Suppressor macrophage treated with lipopolysaccharide for 1 hour (primary cell): ENCODE data around the gene SLC22A17.
A peak's percentile ranks its signal among the peaks of the same experiment; 100 is the strongest.
"Not testable (repeated sequence)": the region's sequence is repeated elsewhere in the genome, so short reads cannot be mapped to it uniquely, and the experiment has no call there.

ENCODE experiments used
- DNase-seq, 3 donors: peaks; one replicate each; pipeline ENCODE4 v3.0.0-alpha.2; 2020 to 2022

SLC22A17 gene

DNA sequence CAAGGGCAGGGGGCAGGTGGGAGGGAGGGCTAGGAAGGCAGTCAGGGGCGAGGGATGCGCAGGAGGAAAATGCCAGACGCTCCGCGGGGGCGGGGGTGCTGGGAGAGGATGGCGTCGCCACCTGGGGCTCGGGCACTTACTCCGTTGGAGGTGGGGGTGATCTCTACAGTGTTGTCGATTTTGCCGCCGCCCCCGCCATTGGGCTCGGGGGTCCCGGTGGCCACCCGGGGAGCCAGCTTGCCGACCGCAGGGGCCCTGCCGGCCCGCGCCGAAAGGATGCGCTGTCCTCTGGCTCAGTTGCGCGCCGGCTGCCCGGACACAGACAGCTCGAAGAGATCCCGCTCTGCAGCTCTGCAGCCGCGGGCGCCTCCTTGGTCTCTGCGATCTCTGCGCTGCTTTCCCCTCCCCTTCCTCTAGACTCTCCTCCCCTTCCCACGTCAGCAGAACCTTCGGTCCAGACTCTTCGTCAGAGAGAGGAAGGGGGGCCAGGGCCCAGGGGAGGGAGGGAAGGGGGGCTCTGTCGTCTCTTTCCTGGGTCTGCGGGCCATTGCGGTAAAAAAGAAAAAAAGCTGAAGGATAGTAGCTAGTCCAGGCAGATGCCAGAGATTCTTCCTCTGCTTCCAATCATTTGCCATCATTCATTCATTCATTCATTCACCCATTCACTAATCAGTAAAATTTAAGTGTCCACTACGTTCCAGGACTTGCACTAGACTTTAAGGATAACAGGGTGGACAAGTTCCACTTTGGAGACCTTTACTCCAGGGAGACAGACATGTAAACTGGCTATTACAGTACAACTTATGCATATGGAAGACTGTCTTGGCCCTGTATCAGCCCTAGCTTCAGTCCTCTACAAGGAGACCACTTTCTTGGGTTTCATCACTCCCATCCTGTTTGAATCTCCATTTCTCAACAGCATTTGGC is at the start of gene SLC22A17:
Gene SLC22A17 (minus strand): TSS at position 382 of the 927 bp plus-strand sequence.
- peak; percentile 25 to 43 (median 30) for DNase-seq

GRCh38 chr14:23401291-23401690 is 48.6 kb upstream of the SLC22A17 start:
- peak; percentile 52 to 65 (median 61) for DNase-seq

- DNase-seq, result peak in 2 of 3 donors; percentile 39 to 41
Measured at GRCh38 chr14:23400496-23401149, 47.9 kb upstream of the SLC22A17 start.

GRCh38 chr14:23399591-23399990 is 46.9 kb upstream of the SLC22A17 start:
- DNase-seq, result peak in 1 of 3 donors; percentile 3

DNA sequence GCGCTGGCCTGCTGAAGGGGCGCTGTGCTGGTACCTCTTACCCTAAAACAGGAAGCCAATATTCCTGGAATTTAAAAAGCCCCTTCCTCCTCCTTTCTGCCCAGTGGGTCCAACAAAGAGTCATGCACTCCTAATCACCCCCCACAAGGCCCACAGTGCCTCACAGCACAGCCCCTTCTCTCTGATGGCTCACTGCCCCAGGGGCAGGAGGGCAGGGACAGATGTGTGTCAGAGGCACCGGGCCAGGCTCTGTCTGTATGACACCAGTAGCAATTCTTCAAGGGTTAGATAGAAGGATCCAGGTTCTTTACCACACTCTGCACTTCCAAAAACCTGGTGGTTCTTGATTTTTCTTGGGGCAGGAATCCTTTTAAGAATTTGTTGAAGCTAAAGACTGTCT is 46.4 kb upstream of the SLC22A17 start:
- DNase-seq, result no peak

GRCh38 chr14:23398348-23398747 is 45.7 kb upstream of the SLC22A17 start:
- DNase-seq, result no peak

- no peak for DNase-seq
Measured at GRCh38 chr14:23396781-23397407, 44.2 kb upstream of the SLC22A17 start.

DNA sequence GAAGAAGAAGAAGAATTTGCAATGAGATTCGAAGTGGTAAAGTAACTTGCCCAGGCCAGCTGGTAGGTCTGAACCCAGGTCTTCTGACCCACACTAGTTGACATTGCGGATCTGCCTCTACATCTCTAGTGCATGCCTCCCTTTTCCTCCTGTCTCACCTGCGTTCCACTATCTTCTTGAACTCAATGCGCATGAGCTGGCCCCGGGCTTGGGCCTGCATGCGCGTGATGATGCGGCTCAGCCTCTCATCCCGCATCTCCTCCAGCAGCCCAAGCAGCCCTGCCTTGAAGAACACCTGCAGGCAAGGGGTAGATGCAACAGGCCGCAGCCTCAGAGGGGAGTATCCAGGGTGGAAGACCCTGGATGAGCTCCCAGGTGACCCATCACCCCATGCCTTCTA is 43.4 kb upstream of the SLC22A17 start:
- DNase-seq, result no peak

GRCh38 chr14:23392613-23393012 is 39.9 kb upstream of the SLC22A17 start:
- no peak for DNase-seq

- DNase-seq, result not testable (repeated sequence)
Measured at GRCh38 chr14:23389871-23390270, 37.2 kb upstream of the SLC22A17 start.

- no peak for DNase-seq
Measured at GRCh38 chr14:23389396-23389795, 36.7 kb upstream of the SLC22A17 start.

DNA sequence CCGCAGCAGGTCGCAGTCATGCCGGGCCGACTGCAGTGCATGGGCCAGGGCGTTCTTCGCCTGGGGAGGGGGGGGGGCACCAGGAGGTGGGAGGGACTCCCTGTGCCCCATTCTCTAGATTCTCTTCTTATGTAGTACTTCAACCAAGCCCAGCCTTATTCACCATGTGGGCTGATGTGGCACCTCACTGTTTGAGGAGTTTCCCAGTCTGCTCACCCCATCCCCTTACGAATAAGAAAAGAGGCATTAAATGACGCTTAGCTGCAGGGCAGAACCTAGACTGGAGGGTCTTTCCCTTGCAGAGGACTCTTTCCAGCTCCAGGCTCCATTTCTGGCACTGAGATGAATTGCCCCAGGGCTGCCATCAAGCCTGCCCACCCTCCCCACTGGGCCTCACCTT is 36.3 kb upstream of the SLC22A17 start:
- no peak for DNase-seq

- DNase-seq, result no peak
Measured at GRCh38 chr14:23387916-23388882, 35.5 kb upstream of the SLC22A17 start.

DNA sequence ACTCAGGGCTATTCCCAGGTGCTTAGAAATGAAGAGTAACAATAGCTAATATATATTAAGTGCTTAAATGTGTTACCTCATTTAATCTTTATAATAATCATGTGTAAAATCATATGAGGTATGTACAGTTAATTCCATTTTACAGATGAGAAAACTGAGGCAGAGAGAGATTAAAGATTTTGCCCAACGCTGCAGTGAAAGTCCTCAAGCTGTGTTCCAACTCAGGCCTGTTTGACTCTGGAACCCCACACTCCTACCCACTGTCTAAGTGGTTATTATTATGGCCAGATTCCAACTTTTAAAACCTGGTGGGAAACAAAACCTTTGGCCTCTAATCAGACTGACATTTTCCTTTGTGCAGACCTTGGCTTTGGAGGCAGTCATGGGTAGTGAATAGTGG is 34.3 kb upstream of the SLC22A17 start:
- DNase-seq, result no peak

- DNase-seq, result not testable (repeated sequence)
Measured at GRCh38 chr14:23386266-23386657, 33.6 kb upstream of the SLC22A17 start.

- DNase-seq, result no peak
Measured at GRCh38 chr14:23385642-23386265, 33.1 kb upstream of the SLC22A17 start.

DNA sequence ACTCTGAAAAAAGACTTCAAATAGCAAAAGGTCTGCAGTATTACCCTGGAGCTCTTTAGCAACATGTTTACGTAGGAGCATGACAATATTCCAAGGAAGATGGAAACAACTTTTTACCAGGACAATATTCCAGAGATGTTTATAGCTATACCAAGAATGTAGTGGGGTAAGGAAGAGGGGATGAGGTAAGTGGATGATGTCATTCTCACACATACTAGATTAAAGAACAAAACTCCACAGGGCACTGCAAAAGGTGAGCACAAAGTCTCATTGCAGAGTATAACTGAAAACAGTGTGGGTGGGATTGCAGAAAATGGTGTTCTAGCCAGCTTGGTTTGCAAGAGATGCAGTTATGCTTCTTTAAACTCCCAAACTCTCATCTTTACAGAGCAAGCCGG is 32.6 kb upstream of the SLC22A17 start:
- DNase-seq, result no peak

- no peak for DNase-seq
Measured at GRCh38 chr14:23384364-23385080, 31.8 kb upstream of the SLC22A17 start.

GRCh38 chr14:23382731-23383440 is 30.2 kb upstream of the SLC22A17 start:
- no peak for DNase-seq

DNA sequence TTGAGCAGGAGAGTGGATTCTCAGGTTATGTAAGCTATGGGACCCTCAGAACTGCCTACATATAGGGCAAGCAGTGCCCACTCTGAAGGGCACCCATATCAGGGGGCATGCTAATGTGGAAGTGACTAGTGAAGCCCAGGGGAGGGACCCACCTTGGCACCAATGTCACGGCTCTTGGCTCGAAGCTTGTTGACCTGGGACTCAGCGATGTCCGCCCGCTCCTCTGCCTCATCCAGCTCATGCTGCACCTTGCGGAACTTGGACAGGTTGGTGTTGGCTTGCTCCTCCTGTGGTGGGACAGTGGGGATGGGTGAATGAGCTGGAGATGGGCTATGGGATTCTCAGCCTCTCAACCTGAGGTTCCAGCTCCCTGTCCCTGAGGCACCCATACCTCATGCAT is 29.6 kb upstream of the SLC22A17 start:
- no peak for DNase-seq

DNA sequence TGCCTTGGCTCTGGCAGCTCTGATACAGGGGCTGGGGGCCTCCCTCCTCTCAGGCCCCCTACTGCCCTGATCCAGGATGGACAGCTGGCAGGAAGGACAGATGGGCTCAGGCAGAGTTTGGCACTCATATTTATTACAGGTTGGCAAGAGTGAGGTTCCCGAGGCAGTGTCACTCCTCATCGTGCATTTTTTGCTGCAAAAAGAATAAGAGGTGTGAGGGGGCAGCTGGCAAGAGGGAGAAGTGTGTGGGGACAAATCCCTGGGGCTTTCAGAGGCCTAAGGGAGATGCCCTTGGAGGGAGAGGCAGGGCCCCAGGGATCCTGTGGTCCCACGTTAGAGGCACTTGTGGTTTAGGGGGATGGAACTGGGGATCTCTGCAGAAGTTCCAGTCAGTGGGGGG is 29.2 kb upstream of the SLC22A17 start:
- no peak for DNase-seq
